Measurements from ENCODE around the gene HS6ST3.

Gene HS6ST3

DNA sequence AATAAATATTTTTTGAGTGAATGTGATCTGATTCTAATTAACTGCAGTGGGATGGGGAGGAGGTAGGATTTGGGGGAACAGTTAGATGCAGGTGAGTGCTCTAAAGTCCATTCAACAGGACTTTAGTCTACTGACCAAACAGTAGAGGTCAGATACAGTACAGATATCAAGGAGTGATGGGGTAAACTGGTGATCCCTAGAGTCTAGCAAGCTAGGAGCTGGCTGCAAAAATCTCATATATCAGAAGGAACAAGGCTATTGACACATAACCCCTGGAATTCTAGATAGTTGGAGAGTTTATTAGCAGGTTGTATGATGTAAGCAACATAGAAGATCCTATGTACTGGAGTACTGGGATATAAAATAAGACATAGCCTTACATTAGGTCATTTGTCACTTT is 131.6 kb downstream of the HS6ST3 start:
- TF ChIP-seq, protein P1, sequence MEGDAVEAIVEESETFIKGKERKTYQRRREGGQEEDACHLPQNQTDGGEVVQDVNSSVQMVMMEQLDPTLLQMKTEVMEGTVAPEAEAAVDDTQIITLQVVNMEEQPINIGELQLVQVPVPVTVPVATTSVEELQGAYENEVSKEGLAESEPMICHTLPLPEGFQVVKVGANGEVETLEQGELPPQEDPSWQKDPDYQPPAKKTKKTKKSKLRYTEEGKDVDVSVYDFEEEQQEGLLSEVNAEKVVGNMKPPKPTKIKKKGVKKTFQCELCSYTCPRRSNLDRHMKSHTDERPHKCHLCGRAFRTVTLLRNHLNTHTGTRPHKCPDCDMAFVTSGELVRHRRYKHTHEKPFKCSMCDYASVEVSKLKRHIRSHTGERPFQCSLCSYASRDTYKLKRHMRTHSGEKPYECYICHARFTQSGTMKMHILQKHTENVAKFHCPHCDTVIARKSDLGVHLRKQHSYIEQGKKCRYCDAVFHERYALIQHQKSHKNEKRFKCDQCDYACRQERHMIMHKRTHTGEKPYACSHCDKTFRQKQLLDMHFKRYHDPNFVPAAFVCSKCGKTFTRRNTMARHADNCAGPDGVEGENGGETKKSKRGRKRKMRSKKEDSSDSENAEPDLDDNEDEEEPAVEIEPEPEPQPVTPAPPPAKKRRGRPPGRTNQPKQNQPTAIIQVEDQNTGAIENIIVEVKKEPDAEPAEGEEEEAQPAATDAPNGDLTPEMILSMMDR (IDR thresholded peaks at IDR 0.05; ENCODE audit: low read length, missing control alignments) = no peak

DNA sequence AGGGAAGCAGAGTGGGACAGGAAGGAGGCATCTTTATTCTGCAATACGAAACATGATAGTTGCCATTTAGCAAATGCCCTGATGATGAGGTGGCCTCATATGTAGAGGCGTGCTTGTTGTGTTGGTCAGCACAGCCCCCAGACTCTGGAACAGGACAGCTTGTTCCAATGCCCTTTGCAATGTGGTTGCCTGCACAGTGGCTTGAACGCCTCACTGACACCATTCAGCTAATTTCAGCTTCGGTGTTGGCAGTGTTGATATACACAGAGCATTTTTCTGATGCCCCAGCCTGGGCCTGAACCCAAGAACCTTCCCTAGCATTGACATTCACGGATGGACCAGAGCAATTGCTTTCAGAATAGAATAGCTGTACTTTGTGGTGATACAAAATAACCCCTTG is 133.3 kb downstream of the HS6ST3 start:
- no peak for DNase-seq (ENCODE audit: low read depth)
- TF ChIP-seq, protein P1 (IDR thresholded peaks at IDR 0.05; ENCODE audit: low read length, missing control alignments) = no peak
- H3K4me3 ChIP-seq (replicated peaks; ENCODE audit: low read depth, low read length) = no peak overlapping the region

More for the DNA sequence above, 131.6 kb downstream of the HS6ST3 start:
- no peak for DNase-seq (ENCODE audit: low read depth)
- H3K4me3 ChIP-seq (replicated peaks; ENCODE audit: low read depth, low read length) = no peak overlapping the region

DNA sequence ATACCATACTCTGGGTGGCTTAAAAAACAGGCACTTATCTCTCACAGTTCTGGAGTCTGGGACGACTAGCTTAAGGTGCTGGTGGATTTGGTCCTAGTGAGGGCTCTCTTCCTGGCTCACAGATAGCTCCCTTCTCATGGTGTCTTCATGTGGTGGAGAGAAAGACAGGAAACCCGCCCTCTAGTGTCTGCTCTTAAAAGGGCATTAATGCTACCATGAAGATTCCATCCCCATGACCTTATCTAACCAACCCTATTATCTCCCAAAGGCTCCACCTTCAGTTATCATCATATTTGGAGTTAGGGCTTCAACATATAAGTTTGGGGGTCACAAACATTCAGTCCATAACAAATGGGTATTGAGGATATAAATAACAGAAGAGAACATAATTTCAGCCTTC is 139.4 kb downstream of the HS6ST3 start:
- DNase-seq (ENCODE audit: low read depth) = peak; percentile 28
- TF ChIP-seq, protein P1 (IDR thresholded peaks at IDR 0.05; ENCODE audit: low read length, missing control alignments) = peak; percentile 46
- H3K4me3 ChIP-seq (replicated peaks; ENCODE audit: low read depth, low read length) = no peak overlapping the region

DNA sequence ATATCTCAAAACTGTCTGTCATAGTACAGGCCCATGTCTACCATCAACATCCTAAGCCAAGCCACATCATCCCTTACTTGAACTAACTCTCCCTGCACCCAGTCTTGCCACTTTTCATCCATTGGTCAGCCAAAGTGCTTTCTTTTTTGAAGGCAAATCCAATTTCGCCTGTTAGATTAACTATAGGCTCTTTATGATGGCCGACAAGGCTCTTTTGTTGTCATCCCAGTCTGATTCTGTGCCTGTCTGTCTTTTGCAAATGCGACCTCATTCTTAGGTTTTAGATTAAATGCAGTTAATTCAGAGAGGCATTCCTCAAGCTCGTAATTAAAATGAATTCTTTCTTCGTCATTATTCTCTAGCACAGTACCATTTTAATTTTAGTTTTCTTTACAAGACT is 148.3 kb downstream of the HS6ST3 start:
- no peak for DNase-seq (ENCODE audit: low read depth)
- TF ChIP-seq, protein P1 (IDR thresholded peaks at IDR 0.05; ENCODE audit: low read length, missing control alignments) = no peak
- no peak overlapping the region for H3K4me3 ChIP-seq (replicated peaks; ENCODE audit: low read depth, low read length)

DNA sequence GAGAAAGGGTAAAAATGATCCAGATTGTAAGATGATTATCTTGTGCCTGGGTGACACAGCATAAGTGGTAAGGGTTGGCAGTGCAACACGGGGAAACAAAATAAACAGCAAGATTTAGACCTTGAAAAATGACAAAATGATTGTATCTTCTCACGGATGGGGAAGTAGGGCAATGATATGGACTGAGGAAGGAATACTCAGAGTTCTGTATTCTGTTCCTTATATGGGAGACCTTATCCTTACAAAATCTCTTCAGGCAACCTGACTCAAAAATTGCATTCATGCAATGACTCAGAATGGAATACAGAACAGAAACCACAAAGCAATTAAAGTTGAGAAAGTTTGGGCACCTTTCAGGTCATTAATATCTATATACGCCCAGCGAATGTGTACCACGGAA is 149.0 kb downstream of the HS6ST3 start:
- TF ChIP-seq, protein P1 (IDR thresholded peaks at IDR 0.05; ENCODE audit: low read length, missing control alignments) = no peak

DNA sequence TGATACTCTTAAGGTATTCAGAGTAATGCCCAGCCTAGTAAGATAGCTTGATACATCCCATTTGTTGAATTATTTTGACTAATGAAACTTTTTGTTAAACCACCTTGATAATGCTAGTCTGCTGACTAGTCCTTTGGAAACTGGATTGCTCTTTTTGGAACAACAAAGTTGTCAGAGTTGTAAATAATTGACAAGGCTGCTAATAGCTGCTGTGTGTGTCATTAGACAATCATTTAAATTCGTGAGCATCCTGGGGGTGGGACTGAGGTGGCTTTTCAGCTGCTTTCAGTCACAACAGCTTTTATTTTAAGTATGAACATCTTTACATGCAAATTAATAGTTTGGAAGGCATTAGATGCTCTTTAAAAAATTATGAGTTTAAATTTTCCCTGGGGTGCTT is 153.5 kb downstream of the HS6ST3 start:
- no peak overlapping the region for H3K4me3 ChIP-seq (replicated peaks; ENCODE audit: low read depth, low read length)
- DNase-seq (ENCODE audit: low read depth) = no peak
- TF ChIP-seq, protein P1 (IDR thresholded peaks at IDR 0.05; ENCODE audit: low read length, missing control alignments) = no peak

More for the DNA sequence above, 149.0 kb downstream of the HS6ST3 start:
- DNase-seq (ENCODE audit: low read depth) = no peak
- H3K4me3 ChIP-seq (replicated peaks; ENCODE audit: low read depth, low read length) = no peak overlapping the region

DNA sequence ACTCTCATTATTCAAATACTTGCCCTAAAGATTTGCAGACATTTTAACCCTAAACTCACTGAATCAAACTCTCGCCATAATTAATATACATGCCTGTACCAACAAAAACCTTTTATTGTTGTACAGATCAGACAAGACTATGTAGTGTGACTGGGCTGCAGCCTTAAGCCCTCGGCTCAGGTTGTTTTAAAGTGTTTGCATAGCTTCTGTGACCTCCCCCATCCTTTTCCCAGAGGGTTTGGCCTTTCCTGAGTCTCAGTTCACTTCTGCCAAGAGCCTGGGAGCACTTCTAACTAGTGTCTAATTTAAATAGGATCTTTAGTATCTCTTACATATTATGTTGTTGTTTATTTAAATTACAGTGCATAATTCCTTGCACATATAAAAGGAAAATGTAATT is 158.2 kb downstream of the HS6ST3 start:
- TF ChIP-seq, protein P1 (IDR thresholded peaks at IDR 0.05; ENCODE audit: low read length, missing control alignments) = no peak
- H3K4me3 ChIP-seq (replicated peaks; ENCODE audit: low read depth, low read length) = no peak overlapping the region
- no peak for DNase-seq (ENCODE audit: low read depth)
